CD4-positive, alpha-beta T cell treated with Interferon alpha-2 for 1 hour (primary cell): Measurements from ENCODE around the gene OR2A14.
"Not testable (repeated sequence)": the region's sequence is repeated elsewhere in the genome, so short reads cannot be mapped to it uniquely, and the experiment has no call there.

Experiments used
- DNase-seq, 2 donors: peaks; one replicate each; pipeline ENCODE4 v3.0.0-alpha.2; 2020 to 2022

The OR2A14 gene

GRCh38 chr7:144158861-144159260 lies 35.9 kb downstream of the OR2A14 start:
- DNase-seq: no peak

GRCh38 chr7:144164784-144165183 lies 41.8 kb downstream of the OR2A14 start:
- DNase-seq: no peak

DNA sequence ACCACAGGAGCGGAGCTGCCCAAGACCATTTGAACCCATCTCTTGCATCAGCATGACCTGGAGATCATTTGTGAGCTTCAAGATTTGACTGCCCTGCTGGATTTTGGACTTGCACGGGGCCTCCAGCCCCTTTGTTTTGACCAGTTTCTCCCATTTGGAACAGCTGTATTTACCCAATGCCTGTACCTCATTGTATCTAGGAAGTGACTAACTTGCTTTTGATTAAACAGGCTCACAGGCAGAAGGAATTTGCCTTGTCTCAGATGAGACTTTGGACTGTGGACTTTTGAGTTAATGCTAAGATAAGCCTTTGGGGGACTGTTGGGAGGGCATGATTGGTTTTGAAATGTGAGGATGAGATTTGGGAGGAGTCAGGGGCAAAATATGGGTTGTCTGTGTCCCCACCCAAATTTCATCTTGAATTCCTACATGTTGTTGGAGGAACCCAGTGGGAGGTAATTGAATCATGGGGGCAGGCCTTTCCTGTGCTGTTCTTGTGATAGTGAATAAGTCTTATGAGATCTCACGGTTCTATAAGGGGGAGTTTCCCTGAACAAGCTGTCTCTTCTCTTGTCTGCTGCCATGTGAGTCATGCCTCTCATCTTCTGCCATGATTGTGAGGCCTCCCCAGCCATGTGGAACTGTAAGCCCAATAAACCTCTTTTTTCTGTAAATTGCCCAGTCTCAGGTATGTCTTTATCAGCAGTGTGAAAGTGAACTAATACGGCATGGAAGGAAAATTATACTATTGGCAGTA lies 48.8 kb downstream of the OR2A14 start:
- not testable (repeated sequence) for DNase-seq

- no peak for DNase-seq
Observed at GRCh38 chr7:144174613-144175012, 51.6 kb downstream of the OR2A14 start.

DNA sequence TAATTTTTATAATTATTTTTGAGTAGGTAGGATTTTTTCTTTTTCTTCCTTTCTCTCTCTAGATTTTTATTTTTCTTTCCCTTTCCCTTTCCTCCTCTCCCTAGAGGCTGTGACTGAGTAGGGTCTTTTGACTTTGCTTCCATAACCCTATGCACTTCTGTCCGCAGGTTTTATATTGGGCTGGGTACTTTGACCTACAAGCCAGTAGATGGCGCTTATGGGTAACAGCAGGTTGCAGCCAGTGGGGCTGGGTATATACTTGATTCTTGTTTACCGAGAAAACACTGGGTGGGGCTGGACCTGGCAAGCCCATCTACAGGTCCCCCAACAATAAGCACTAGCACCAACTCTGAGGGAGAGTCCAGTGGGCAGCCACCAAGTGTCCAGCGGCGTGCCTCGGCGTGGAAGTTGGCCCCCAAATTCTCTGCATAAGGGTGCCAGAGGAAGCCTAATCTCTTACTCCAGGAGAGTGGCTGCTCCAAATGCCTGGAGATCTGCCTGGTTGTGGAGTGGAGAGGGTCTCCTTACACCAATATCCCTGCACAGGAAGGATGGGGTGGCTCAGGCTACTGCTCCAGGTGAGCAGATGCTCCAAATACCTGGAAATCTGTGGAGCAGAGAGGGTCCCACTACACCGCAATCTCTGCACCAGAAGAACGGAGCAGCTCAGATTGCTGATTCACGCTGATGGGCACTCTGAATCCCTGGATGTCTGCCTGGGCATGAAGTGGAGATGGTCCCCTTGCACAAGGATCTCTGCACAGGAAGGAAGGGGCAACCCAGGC lies 55.6 kb downstream of the OR2A14 start:
- peak; percentile 39 to 67 for DNase-seq

DNA sequence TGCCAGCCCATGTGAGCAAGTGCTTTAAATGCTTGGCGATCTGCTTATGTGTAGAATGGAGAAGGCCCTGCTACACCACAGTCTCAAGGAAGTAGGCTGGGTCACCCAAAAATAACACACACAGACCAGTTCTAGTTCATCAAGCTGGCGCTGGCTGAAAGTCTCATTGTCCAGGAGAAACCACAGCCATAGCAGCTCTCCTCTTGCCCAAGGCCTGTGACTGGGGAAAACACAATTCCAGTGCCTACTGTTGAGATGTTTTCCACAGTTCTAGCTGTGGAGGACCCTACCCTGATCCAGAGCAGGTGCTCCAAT lies 56.1 kb downstream of the OR2A14 start:
- not testable (repeated sequence) for DNase-seq
